T-cell (primary cell): ENCODE measurements around the gene MAPK8. TPM values are rescaled to one million over a fixed set of nuclear protein-coding genes. Genes with fewer than 3 reads are reported as not detected.

Experiments used
- ATAC-seq, 4 experiments: fragments of 200-7000 bp in 3 of 4; fragments of 150-1000 bp in 1 of 4; cut with Tn5 transposase; replicated peaks in 1 of 4; 1 replicate in 3 of 4; 2 replicates in 1 of 4; pipeline ENCODE4 v1.10.0; 2021; ENCODE audit warnings: moderate library complexity in 3 of 4, mild to moderate bottlenecking in 2 of 4, moderate number of reproducible peaks in 1 of 4
- CTCF ChIA-PET, 2 donors: fragments of 300-600 bp; sonication (Branson Sonifier 250); formaldehyde crosslinking; loops; one replicate each; lab custom pipeline; 2022; ENCODE audit warnings: antibody characterized with exemption in 2 of 2; lab: Charles Lee
- POLR2A ChIA-PET, 2 donors: fragments of 300-600 bp; sonication (Branson Sonifier 250); formaldehyde crosslinking; loops; one replicate each; lab custom pipeline; 2022; ENCODE audit warnings: antibody characterized with exemption in 2 of 2; lab: Charles Lee
- DNase-seq, 35 experiments: peaks; one replicate each; pipeline versions ENCODE4 v3.0.0 to v3.0.0-alpha.2; 2013 to 2023
- H3K27ac ChIP-seq: one replicate; pipeline ENCODE4 v1.5.1; 2013; ENCODE audit warnings: low read length
- H3K27me3 ChIP-seq, 2 experiments: replicated peaks in 1 of 2; 1 replicate in 1 of 2; 2 replicates in 1 of 2; pipeline versions ENCODE4 v1.6.1 to v1.7.0; 2013; ENCODE audit warnings: low read length in 1 of 2, mixed read lengths in 1 of 2; ENCODE audit not compliant: control insufficient read depth in 2 of 2, insufficient read depth in 2 of 2; ENCODE audit errors: extremely low read depth in 1 of 2
- H3K36me3 ChIP-seq, 2 donors: 1 replicate in 1 of 2; 2 replicates in 1 of 2; pipeline versions ENCODE4 v1.6.1 to v1.7.0; 2013; ENCODE audit warnings: low read length in 1 of 2; ENCODE audit not compliant: control insufficient read depth in 2 of 2, insufficient read depth in 1 of 2; ENCODE audit errors: extremely low read depth in 1 of 2
- H3K4me1 ChIP-seq, 2 experiments: 1 replicate in 1 of 2; 2 replicates in 1 of 2; pipeline versions ENCODE4 v1.6.1 to v1.7.0; 2013; ENCODE audit warnings: low read length in 2 of 2, mixed read lengths in 1 of 2; ENCODE audit not compliant: insufficient read depth in 2 of 2, control insufficient read depth in 1 of 2; ENCODE audit errors: extremely low read depth in 1 of 2
- H3K4me3 ChIP-seq, 2 donors: 1 replicate in 1 of 2; 2 replicates in 1 of 2; pipeline versions ENCODE4 v1.5.1 to v1.7.0; 2013; ENCODE audit warnings: mild to moderate bottlenecking in 2 of 2, low read length in 1 of 2, moderate library complexity in 1 of 2; ENCODE audit not compliant: control insufficient read depth in 1 of 2; ENCODE audit errors: extremely low read depth in 1 of 2
- H3K9me3 ChIP-seq: 2 replicates; pipeline ENCODE4 v1.7.0; 2013
- H3K27ac Mint-ChIP-seq, 2 donors: one replicate each; pipeline ENCODE4 v1.8.0; 2020 to 2021; ENCODE audit warnings: mild to moderate bottlenecking in 2 of 2, mixed read lengths in 2 of 2
- H3K27me3 Mint-ChIP-seq, 2 donors: one replicate each; pipeline ENCODE4 v1.8.0; 2021 to 2022; ENCODE audit warnings: mixed read lengths in 2 of 2
- H3K36me3 Mint-ChIP-seq: one replicate; pipeline ENCODE4 v1.8.0; 2021; ENCODE audit warnings: mixed read lengths
- H3K4me1 Mint-ChIP-seq, 3 donors: one replicate each; pipeline ENCODE4 v1.8.0; 2020 to 2022; ENCODE audit warnings: mixed read lengths in 3 of 3, mild to moderate bottlenecking in 1 of 3
- H3K4me3 Mint-ChIP-seq, 3 donors: one replicate each; pipeline ENCODE4 v1.8.0; 2020 to 2022; ENCODE audit warnings: mild to moderate bottlenecking in 3 of 3, mixed read lengths in 3 of 3, moderate library complexity in 3 of 3
- H3K9me3 Mint-ChIP-seq, 3 donors: one replicate each; pipeline ENCODE4 v1.8.0; 2020 to 2022; ENCODE audit warnings: mixed read lengths in 3 of 3
- WGBS: methylation state at CpG from one replicate; pipeline ENCODE4 v1.1.5; 2013; ENCODE audit warnings: missing lambda C conversion rate; ENCODE audit not compliant: insufficient coverage; 5-methylcytosine and 5-hydroxymethylcytosine counted together
- total RNA-seq, 35 experiments: library from RNA in 6 of 35; stranded (reverse) in 6 of 35; fragments of 120-200 nt in 1 of 35; gene quantifications; one replicate each; pipeline versions ENCODE4 v1.2.1 to v1.2.4 and lab custom pipeline; 2013 to 2026

The MAPK8 gene
- total RNA-seq, 5 donors from 2014 or later (not counting 1 experiment from before 2014, with no cell fraction given) = 35.7 to 49.7 (median 42.4) TPM

DNA sequence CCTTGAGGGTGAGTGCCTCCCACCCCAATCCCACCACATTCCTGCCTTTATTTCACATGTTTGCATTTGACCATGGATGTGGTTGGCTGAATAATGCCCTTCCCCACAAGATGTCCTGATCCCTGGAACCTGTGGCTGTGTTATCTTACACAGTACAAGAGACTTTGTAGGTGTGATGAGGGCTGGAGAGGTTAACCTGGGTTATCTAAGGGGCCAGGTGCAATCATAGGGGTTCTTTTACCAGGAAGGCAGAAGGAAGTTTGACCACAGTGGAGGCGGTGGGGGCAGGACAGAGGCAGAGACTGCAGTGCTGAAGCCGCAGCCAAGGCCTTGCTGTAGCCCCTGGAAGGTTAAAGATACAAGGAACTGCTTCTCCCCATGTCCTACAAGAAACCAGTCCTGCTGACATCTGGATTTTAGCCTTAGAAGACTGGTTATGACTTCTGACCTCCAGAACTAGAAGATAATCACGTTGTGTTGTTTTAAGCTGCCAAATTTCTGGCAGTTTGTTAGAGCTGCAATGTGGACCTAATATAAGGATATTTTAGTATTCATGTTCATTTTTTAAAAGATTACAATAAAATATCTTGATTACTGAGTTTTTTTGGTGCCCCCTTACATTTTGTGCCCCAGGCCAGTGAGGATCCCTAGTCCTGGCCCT is 161.8 kb downstream of the MAPK8 start:
- ChIA-PET CTCF (no interaction called here), POLR2A (no interaction called here)
- Histone ChIP-seq H3K27me3 (peaks cover 0 to 2% of the 10 kb centered on the region in 2 experiments), H3K36me3 (no peaks in the 10 kb centered on the region), H3K4me1 (no peaks in the 10 kb centered on the region), H3K4me3 (no peak overlapping the region), H3K27ac (no peak overlapping the region), H3K9me3 (no peaks in the 10 kb centered on the region)
- no peak overlapping the region for H3K27ac Mint-ChIP-seq
- no peak for ATAC-seq
- H3K36me3 Mint-ChIP-seq = no peaks in the 10 kb centered on the region
- H3K27me3 Mint-ChIP-seq = no peaks in the 10 kb centered on the region
- peak in 2 of 35 experiments; percentile 2 to 17 for DNase-seq
- H3K9me3 Mint-ChIP-seq = no peaks in the 10 kb centered on the region
- H3K4me1 Mint-ChIP-seq = no peaks in the 10 kb centered on the region
- H3K4me3 Mint-ChIP-seq = no peak overlapping the region
- no CpG with 5 or more reads among the region's 3 CpGs for WGBS

- Mint-ChIP-seq H3K4me3 (no peak overlapping the region), H3K9me3 (no peaks in the 10 kb centered on the region), H3K27me3 (no peaks in the 10 kb centered on the region), H3K36me3 (no peaks in the 10 kb centered on the region), H3K4me1 (no peaks in the 10 kb centered on the region), H3K27ac (no peak overlapping the region)
- POLR2A ChIA-PET = no interaction called here
- CTCF ChIA-PET = no interaction called here
- Histone ChIP-seq H3K4me1 (no peaks in the 10 kb centered on the region), H3K36me3 (no peaks in the 10 kb centered on the region), H3K27ac (no peak overlapping the region), H3K9me3 (no peaks in the 10 kb centered on the region), H3K27me3 (peaks cover 0 to 4% of the 10 kb centered on the region in 2 experiments), H3K4me3 (no peak overlapping the region)
- ATAC-seq = no peak
- DNase-seq = peak in 1 of 35 experiments; percentile 17
- WGBS = 67% methylated on average over 2 of the region's 3 CpGs
Observed at GRCh38 chr10:48468866-48469511, 162.5 kb downstream of the MAPK8 start.

DNA sequence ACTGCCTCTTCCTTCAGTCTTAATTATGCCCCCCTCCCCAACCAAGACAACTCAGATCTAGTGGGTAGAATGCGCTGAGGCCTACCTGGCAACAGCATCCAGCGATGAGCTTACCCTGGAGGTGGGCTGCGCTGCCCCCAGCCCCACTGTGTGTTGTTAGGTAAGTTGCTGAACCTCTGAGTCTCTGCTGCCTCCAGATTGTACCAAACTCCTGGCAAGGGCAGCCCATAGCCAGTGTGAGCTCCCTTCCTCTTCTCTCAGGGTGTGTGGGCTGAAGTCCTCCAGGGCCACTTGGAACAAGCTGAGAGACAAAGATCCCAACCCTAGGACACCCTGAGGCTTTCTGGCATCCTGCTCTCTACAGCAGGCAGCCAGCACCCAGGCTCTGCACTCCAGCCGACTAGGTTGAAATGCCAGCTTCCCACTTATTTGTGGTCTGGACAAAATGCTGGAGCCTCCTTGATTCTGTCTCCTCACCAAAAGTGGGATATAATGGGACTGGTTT is 163.1 kb downstream of the MAPK8 start:
- Mint-ChIP-seq H3K4me3 (no peak overlapping the region), H3K27me3 (no peaks in the 10 kb centered on the region), H3K4me1 (no peaks in the 10 kb centered on the region), H3K9me3 (no peaks in the 10 kb centered on the region), H3K27ac (no peak overlapping the region), H3K36me3 (no peaks in the 10 kb centered on the region)
- DNase-seq = peak in 1 of 35 experiments; percentile 9
- Histone ChIP-seq H3K4me3 (no peak overlapping the region), H3K4me1 (no peaks in the 10 kb centered on the region), H3K27ac (no peak overlapping the region), H3K36me3 (no peaks in the 10 kb centered on the region), H3K9me3 (no peaks in the 10 kb centered on the region), H3K27me3 (peaks cover 0 to 4% of the 10 kb centered on the region in 2 experiments)
- WGBS = 70% methylated on average over 2 of the region's 4 CpGs
- CTCF ChIA-PET = no interaction called here
- ATAC-seq = no peak
- POLR2A ChIA-PET = no interaction called here

- Histone ChIP-seq H3K9me3 (no peaks in the 10 kb centered on the region), H3K4me3 (no peak overlapping the region), H3K36me3 (no peaks in the 10 kb centered on the region), H3K27ac (no peak overlapping the region), H3K27me3 (peaks cover 0 to 4% of the 10 kb centered on the region in 2 experiments), H3K4me1 (no peaks in the 10 kb centered on the region)
- CTCF ChIA-PET = no interaction called here
- no peaks in the 10 kb centered on the region for H3K9me3 Mint-ChIP-seq
- H3K27ac Mint-ChIP-seq = no peak overlapping the region
- ATAC-seq (no peak), DNase-seq (peak in 2 of 35 experiments; percentile 2 to 21)
- no CpG with 5 or more reads among the region's 5 CpGs for WGBS
- H3K27me3 Mint-ChIP-seq = no peaks in the 10 kb centered on the region
- POLR2A ChIA-PET = no interaction called here
- no peaks in the 10 kb centered on the region for H3K36me3 Mint-ChIP-seq
- H3K4me1 Mint-ChIP-seq = no peaks in the 10 kb centered on the region
- H3K4me3 Mint-ChIP-seq = no peak overlapping the region
Observed at GRCh38 chr10:48470115-48470892, 163.8 kb downstream of the MAPK8 start.

DNA sequence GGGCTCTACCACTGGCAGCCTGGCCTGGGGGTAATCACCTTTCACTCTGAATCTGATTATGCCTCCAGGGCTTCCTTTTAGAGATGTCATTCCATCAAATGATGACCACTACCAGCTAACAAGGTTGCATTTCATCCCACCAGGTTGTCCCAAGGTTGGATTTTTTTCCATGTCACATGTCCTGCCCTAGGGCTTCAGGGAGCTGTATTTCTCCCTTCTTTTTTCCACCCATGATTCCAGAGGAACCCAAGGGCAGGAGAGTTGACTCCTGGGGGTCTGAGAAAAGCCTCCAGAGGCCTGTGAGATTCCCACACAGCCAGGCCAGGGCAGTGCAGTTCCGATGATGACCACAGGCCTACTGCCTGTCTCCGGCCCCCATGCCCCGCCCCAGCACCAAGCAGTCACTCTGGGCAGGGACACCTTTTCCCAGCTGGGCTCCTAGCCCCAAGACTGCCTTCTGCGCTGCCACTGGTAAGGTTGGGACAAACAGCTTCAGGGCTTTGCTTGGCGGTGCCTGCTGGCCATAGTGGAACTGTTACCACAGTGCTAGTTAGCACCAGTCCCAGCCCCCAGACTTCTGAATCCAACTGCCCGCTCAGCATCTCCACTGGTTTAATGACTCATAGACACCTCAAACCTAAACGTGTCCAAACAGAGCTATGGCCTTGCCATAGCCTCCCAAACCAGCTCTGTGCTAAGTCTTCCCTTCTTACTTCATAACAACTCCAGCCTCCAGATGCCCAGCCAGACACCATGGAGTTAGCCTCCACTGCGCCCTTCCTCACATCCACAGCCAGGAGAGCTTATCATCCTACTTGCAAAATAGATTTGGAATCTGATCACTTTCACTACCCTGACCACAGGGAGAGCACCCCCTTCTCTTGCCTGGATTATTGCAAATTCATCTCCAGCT is 164.7 kb downstream of the MAPK8 start:
- peak in 2 of 35 experiments; percentile 3 to 7 for DNase-seq

More for the DNA sequence above, 164.7 kb downstream of the MAPK8 start:
- no peaks in the 10 kb centered on the region for H3K9me3 ChIP-seq
- H3K36me3 ChIP-seq = no peaks in the 10 kb centered on the region
- ATAC-seq = no peak
- H3K27ac ChIP-seq = no peak overlapping the region
- H3K27me3 ChIP-seq = peaks cover 0 to 4% of the 10 kb centered on the region in 2 experiments
- WGBS = 75% methylated on average over 8 of the region's 8 CpGs
- no peak overlapping the region for H3K27ac Mint-ChIP-seq
- H3K4me1 ChIP-seq = no peaks in the 10 kb centered on the region
- H3K27me3 Mint-ChIP-seq = no peaks in the 10 kb centered on the region
- no peaks in the 10 kb centered on the region for H3K4me1 Mint-ChIP-seq
- H3K9me3 Mint-ChIP-seq = no peaks in the 10 kb centered on the region
- H3K36me3 Mint-ChIP-seq = no peaks in the 10 kb centered on the region
- H3K4me3 Mint-ChIP-seq = no peak overlapping the region
- ChIA-PET POLR2A (no interaction called here), CTCF (no interaction called here)
- no peak overlapping the region for H3K4me3 ChIP-seq
